ENCODE results near the gene ZNF280B.

Gene ZNF280B

DNA sequence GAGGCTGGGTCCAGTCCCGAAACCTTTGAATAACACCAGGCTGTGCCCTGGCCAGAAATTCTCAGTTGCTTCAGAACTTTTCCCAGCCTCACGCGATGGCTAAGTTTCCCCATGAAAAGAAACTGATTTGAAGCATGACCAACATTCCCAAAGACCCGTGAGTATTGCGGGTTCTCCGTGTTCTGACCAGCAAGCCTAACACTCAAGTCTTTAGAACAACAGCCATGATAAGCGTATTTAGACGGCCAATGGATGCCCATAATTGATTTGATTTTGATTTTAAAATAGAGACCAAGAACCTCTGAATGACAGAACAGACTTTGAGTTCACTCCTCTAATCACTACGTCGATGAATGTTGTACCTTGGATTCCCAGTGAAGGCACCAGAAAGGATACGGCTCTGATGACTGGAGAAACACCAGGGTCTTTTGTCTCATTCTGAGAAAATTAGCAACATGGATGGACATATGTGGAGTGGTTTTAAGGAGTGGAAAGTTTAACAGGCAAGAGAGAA, 43.9 kb downstream of the ZNF280B start:
- H3K36me3 ChIP-seq (ENCODE audit: control insufficient read depth, insufficient read depth, low read length), result no peaks in the 10 kb centered on the region
- peaks cover 1% of the 10 kb centered on the region; the same call in 1 of the 2 replicates for H3K27me3 ChIP-seq (ENCODE audit: control insufficient read depth, insufficient read depth, low read length)
- no peak overlapping the region for H3K27ac ChIP-seq (ENCODE audit: low read length)
- H3K9me3 ChIP-seq (ENCODE audit: control insufficient read depth, insufficient read depth, low read length), result peaks cover 2% of the 10 kb centered on the region; the same call in 1 of the 2 replicates
- no CpG with 5 or more reads among the region's 11 CpGs for WGBS (ENCODE audit: insufficient coverage, insufficient read length)
- H3K4me1 ChIP-seq (ENCODE audit: control insufficient read depth, insufficient read depth, low read length), result no peaks in the 10 kb centered on the region; the same call in 1 of the 2 replicates
- no peak for DNase-seq (ENCODE audit: low read depth, low spot score)
- no peak overlapping the region for H3K4me3 ChIP-seq (ENCODE audit: low read length)

- WGBS (ENCODE audit: insufficient coverage, insufficient read length), result no CpG with 5 or more reads among the region's 18 CpGs
- Histone ChIP-seq H3K4me3 (ENCODE audit: low read length) (no peak overlapping the region), H3K27ac (ENCODE audit: low read length) (no peak overlapping the region), H3K36me3 (ENCODE audit: control insufficient read depth, insufficient read depth, low read length) (no peaks in the 10 kb centered on the region), H3K4me1 (ENCODE audit: control insufficient read depth, insufficient read depth, low read length) (no peaks in the 10 kb centered on the region; the same call in 1 of the 2 replicates), H3K27me3 (ENCODE audit: control insufficient read depth, insufficient read depth, low read length) (peaks cover 1% of the 10 kb centered on the region; the same call in 1 of the 2 replicates), H3K9me3 (ENCODE audit: control insufficient read depth, insufficient read depth, low read length) (peaks cover 7% of the 10 kb centered on the region)
- no peak for DNase-seq (ENCODE audit: low read depth, low spot score)
Observed at GRCh38 chr22:22463855-22464540, 44.5 kb downstream of the ZNF280B start.

DNA sequence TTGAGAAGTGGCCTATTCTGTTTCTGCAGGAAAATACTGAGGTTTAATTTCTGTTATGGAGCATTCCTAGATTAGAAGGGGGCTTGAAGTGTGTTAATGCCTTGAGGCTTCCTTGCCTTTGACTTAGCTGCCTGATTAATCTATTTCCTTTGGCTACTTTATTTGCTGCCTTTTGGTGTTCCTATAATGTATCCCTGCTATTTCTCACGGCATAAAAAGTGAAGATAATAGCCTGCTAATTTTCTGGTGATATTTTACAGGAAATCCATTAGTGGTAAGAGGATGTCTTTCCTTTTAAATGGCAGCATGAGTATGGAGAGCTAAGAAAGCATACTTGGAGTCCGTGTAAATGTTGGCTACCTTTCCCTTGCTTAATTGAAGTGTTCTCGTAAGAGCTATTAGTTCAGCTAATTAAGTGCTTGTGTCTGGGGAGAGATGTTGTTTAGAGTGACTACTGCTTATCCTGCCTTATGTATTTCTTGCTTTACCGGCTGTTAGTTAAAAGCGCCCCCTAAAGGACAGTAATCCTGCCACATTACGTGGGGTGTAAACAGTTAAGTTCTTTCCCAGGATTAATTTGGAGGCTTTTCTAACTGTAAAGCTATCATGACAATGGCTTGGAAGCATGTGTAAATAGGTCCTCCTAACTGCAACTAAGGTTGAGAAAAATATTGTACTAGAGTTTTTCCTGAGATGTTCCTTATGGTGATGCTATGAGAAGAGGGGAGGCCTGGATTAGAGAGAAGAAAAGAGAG, 45.6 kb downstream of the ZNF280B start:
- Histone ChIP-seq H3K4me3 (ENCODE audit: low read length) (no peak overlapping the region), H3K36me3 (ENCODE audit: control insufficient read depth, insufficient read depth, low read length) (no peaks in the 10 kb centered on the region), H3K9me3 (ENCODE audit: control insufficient read depth, insufficient read depth, low read length) (peaks cover 7% of the 10 kb centered on the region), H3K27me3 (ENCODE audit: control insufficient read depth, insufficient read depth, low read length) (peaks cover 1% of the 10 kb centered on the region; the same call in 1 of the 2 replicates), H3K27ac (ENCODE audit: low read length) (no peak overlapping the region), H3K4me1 (ENCODE audit: control insufficient read depth, insufficient read depth, low read length) (no peaks in the 10 kb centered on the region; the same call in 1 of the 2 replicates)
- no CpG with 5 or more reads among the region's 6 CpGs for WGBS (ENCODE audit: insufficient coverage, insufficient read length)
- DNase-seq (ENCODE audit: low read depth, low spot score), result no peak

DNA sequence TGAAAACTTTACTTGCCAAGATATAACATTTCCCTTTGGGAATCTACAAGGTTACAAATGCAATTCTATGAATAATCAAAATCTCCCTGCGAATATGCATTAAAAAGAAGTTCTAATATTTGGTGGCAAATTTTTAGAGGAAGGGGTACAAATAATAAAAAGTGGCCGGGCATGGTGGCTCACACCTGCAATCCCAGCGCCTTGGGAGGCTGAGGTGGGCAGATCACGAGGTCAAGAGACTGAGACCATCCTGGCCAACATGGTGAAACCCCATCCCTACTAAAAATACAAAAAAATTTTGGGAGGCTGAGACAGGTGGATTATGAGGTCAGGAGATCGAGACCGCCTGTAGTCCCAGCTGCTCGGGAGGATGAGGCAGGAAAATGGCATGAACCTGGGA, 47.0 kb downstream of the ZNF280B start:
- WGBS (ENCODE audit: insufficient coverage, insufficient read length), result no CpG with 5 or more reads among the region's 7 CpGs

DNA sequence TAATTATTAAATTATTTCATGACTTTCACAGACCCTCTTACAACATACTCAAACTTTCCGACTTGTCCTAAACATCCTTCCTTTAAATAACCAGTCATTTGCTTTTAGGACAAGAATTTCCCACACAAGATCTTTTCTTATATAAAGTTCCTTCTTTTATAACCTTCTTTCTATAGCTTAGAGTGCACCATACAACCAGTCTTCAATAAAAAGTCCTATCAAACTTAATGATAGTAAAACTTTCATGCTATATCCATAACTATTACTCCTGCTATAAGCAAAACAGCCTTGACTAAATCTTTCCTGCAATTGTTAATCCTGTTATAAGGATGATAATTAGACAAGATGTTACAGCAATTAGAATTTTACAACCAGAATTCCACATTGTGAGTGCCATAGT, 47.4 kb downstream of the ZNF280B start:
- Histone ChIP-seq H3K27ac (ENCODE audit: low read length) (no peak overlapping the region), H3K27me3 (ENCODE audit: control insufficient read depth, insufficient read depth, low read length) (peaks cover 1% of the 10 kb centered on the region; the same call in 1 of the 2 replicates), H3K4me3 (ENCODE audit: low read length) (no peak overlapping the region), H3K36me3 (ENCODE audit: control insufficient read depth, insufficient read depth, low read length) (no peaks in the 10 kb centered on the region), H3K4me1 (ENCODE audit: control insufficient read depth, insufficient read depth, low read length) (no peaks in the 10 kb centered on the region), H3K9me3 (ENCODE audit: control insufficient read depth, insufficient read depth, low read length) (peaks cover 7% of the 10 kb centered on the region)
- no CpG with 5 or more reads among the region's 1 CpG for WGBS (ENCODE audit: insufficient coverage, insufficient read length)
- DNase-seq (ENCODE audit: low read depth, low spot score), result no peak

More for the DNA sequence above, 47.0 kb downstream of the ZNF280B start:
- H3K4me1 ChIP-seq (ENCODE audit: control insufficient read depth, insufficient read depth, low read length), result no peaks in the 10 kb centered on the region; the same call in 1 of the 2 replicates
- H3K27me3 ChIP-seq (ENCODE audit: control insufficient read depth, insufficient read depth, low read length), result peaks cover 1% of the 10 kb centered on the region; the same call in 1 of the 2 replicates
- H3K4me3 ChIP-seq (ENCODE audit: low read length), result no peak overlapping the region
- H3K36me3 ChIP-seq (ENCODE audit: control insufficient read depth, insufficient read depth, low read length), result no peaks in the 10 kb centered on the region
- H3K9me3 ChIP-seq (ENCODE audit: control insufficient read depth, insufficient read depth, low read length), result peaks cover 7% of the 10 kb centered on the region
- H3K27ac ChIP-seq (ENCODE audit: low read length), result no peak overlapping the region
- no peak for DNase-seq (ENCODE audit: low read depth, low spot score)

- Histone ChIP-seq H3K4me1 (ENCODE audit: control insufficient read depth, insufficient read depth, low read length) (no peaks in the 10 kb centered on the region), H3K36me3 (ENCODE audit: control insufficient read depth, insufficient read depth, low read length) (no peaks in the 10 kb centered on the region), H3K9me3 (ENCODE audit: control insufficient read depth, insufficient read depth, low read length) (peaks cover 7% of the 10 kb centered on the region), H3K27me3 (ENCODE audit: control insufficient read depth, insufficient read depth, low read length) (peaks cover 1% of the 10 kb centered on the region; the same call in 1 of the 2 replicates), H3K27ac (ENCODE audit: low read length) (no peak overlapping the region), H3K4me3 (ENCODE audit: low read length) (no peak overlapping the region)
- DNase-seq (ENCODE audit: low read depth, low spot score), result no peak
Observed at GRCh38 chr22:22460635-22461034, 47.9 kb downstream of the ZNF280B start.

- Histone ChIP-seq H3K4me1 (ENCODE audit: control insufficient read depth, insufficient read depth, low read length) (no peaks in the 10 kb centered on the region), H3K9me3 (ENCODE audit: control insufficient read depth, insufficient read depth, low read length) (peaks cover 7% of the 10 kb centered on the region), H3K27me3 (ENCODE audit: control insufficient read depth, insufficient read depth, low read length) (no peaks in the 10 kb centered on the region), H3K4me3 (ENCODE audit: low read length) (no peak overlapping the region), H3K36me3 (ENCODE audit: control insufficient read depth, insufficient read depth, low read length) (no peaks in the 10 kb centered on the region), H3K27ac (ENCODE audit: low read length) (no peak overlapping the region)
- no CpG with 5 or more reads among the region's 2 CpGs for WGBS (ENCODE audit: insufficient coverage, insufficient read length)
- DNase-seq (ENCODE audit: low read depth, low spot score), result no peak
Observed at GRCh38 chr22:22460060-22460459, 48.5 kb downstream of the ZNF280B start.

DNA sequence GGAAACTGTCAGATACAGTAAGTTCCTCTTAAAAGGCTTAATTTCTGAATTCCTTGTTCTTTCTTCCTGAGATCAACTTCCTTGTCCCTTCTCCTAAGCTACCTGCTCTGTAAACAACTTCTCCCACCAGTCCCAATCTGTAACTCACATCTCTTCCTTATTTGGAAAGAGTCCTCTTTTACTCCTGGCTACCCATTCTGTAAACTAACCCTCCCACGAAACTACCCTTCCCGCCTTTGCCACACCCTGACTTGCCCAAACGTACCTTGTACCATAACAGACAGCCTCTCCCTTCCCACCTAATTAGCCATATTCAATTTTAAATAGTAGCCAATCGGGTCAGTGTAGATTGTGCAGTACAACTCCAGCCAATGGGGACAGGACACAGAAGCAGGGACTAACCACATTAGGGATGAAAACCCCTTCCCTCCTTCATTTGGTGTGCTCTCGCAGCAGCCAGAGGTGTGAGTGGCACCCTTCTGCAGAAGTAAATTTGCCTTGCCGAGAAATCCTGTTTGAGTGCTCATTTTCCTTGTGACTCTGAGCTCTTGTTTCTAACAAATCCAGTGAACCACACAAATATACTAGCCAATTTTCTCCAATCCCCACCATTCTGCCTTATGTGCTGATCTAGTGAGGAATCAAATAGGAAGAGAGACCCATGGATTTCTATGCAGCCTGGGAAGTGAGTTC, 49.5 kb downstream of the ZNF280B start:
- Histone ChIP-seq H3K4me3 (ENCODE audit: low read length) (no peak overlapping the region), H3K36me3 (ENCODE audit: control insufficient read depth, insufficient read depth, low read length) (no peaks in the 10 kb centered on the region), H3K27ac (ENCODE audit: low read length) (no peak overlapping the region), H3K9me3 (ENCODE audit: control insufficient read depth, insufficient read depth, low read length) (peaks cover 7% of the 10 kb centered on the region), H3K27me3 (ENCODE audit: control insufficient read depth, insufficient read depth, low read length) (0 out of 2 replicates have a peak, but pooled peaks cover 1% of the 10 kb centered on the region), H3K4me1 (ENCODE audit: control insufficient read depth, insufficient read depth, low read length) (no peaks in the 10 kb centered on the region)
- WGBS (ENCODE audit: insufficient coverage, insufficient read length), result no CpG with 5 or more reads among the region's 6 CpGs
- DNase-seq (ENCODE audit: low read depth, low spot score), result no peak

DNA sequence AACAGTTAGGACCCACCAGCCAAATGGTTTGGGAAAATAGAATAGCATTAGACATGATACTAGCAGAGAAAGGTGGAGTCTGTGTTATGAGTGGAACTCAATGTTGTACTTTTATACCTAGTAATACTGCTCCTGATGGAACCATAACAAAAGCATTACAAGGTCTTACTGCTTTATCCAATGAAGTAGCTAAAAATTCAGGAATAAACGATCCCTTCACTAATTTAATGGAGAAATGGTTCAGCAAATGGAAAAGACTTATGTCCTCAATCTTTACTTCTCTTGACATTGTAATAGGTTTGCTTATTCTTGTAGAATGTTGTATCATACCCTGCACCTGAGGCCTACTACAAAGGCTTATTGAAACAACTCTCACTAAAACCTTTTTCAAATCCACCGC, 50.2 kb downstream of the ZNF280B start:
- H3K4me1 ChIP-seq (ENCODE audit: control insufficient read depth, insufficient read depth, low read length), result no peaks in the 10 kb centered on the region
- no peaks in the 10 kb centered on the region for H3K36me3 ChIP-seq (ENCODE audit: control insufficient read depth, insufficient read depth, low read length)
- peaks cover 8% of the 10 kb centered on the region for H3K9me3 ChIP-seq (ENCODE audit: control insufficient read depth, insufficient read depth, low read length)
- no peak overlapping the region for H3K4me3 ChIP-seq (ENCODE audit: low read length)
- no peak for DNase-seq (ENCODE audit: low read depth, low spot score)
- WGBS (ENCODE audit: insufficient coverage, insufficient read length), result no CpG with 5 or more reads among the region's 2 CpGs
- H3K27ac ChIP-seq (ENCODE audit: low read length), result no peak overlapping the region
- 0 out of 2 replicates have a peak, but pooled peaks cover 1% of the 10 kb centered on the region for H3K27me3 ChIP-seq (ENCODE audit: control insufficient read depth, insufficient read depth, low read length)

DNA sequence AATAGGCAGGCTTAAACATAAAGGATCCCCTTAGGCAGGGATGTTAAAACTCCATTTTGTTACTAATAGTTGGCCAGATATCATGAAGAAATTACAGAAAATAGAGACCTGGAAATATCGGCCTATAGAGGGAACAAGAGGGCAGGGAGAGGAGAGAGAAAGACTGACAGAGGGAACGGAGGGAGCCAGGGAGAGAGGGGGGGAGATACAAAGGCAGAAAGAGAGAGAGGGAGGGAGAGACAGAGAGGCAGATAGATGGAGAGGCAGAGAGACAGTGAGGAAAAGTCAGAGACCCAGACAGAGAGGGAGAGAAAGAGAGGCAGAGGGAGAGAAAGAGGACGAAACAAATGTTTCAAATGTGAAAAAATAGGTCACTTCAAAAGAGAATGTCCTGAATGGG, 53.5 kb downstream of the ZNF280B start:
- H3K27me3 ChIP-seq (ENCODE audit: control insufficient read depth, insufficient read depth, low read length), result peaks cover 12% of the 10 kb centered on the region
- H3K4me3 ChIP-seq (ENCODE audit: low read length), result no peak overlapping the region
- peaks cover 11% of the 10 kb centered on the region for H3K9me3 ChIP-seq (ENCODE audit: control insufficient read depth, insufficient read depth, low read length)
- no peak overlapping the region for H3K27ac ChIP-seq (ENCODE audit: low read length)
- WGBS (ENCODE audit: insufficient coverage, insufficient read length), result no CpG with 5 or more reads among the region's 3 CpGs
- H3K36me3 ChIP-seq (ENCODE audit: control insufficient read depth, insufficient read depth, low read length), result no peaks in the 10 kb centered on the region
- no peak for DNase-seq (ENCODE audit: low read depth, low spot score)
- H3K4me1 ChIP-seq (ENCODE audit: control insufficient read depth, insufficient read depth, low read length), result no peaks in the 10 kb centered on the region
